ENCODE data around the gene PLAAT1.

- TF ChIP-seq, protein P1, sequence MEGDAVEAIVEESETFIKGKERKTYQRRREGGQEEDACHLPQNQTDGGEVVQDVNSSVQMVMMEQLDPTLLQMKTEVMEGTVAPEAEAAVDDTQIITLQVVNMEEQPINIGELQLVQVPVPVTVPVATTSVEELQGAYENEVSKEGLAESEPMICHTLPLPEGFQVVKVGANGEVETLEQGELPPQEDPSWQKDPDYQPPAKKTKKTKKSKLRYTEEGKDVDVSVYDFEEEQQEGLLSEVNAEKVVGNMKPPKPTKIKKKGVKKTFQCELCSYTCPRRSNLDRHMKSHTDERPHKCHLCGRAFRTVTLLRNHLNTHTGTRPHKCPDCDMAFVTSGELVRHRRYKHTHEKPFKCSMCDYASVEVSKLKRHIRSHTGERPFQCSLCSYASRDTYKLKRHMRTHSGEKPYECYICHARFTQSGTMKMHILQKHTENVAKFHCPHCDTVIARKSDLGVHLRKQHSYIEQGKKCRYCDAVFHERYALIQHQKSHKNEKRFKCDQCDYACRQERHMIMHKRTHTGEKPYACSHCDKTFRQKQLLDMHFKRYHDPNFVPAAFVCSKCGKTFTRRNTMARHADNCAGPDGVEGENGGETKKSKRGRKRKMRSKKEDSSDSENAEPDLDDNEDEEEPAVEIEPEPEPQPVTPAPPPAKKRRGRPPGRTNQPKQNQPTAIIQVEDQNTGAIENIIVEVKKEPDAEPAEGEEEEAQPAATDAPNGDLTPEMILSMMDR (IDR thresholded peaks at IDR 0.05; ENCODE audit: low read length), result no peak
- no peak for TF ChIP-seq EZH2 (IDR thresholded peaks at IDR 0.05; ENCODE audit: borderline replicate concordance, low read length)
Observed at GRCh38 chr3:193261970-193262369, 20.9 kb downstream of the PLAAT1 start.
